HT1080 (cell line): ENCODE data around the gene GATA3. TPM values are rescaled to one million over a fixed set of nuclear protein-coding genes. Genes with fewer than 3 reads are reported as not detected.
A peak's percentile ranks its signal among the peaks of the same experiment; 100 is the strongest.

Experiments used
- DNase-seq: peaks from one replicate; pipeline ENCODE4 v3.0.0-alpha.2; 2015; ENCODE audit warnings: low read depth
- total RNA-seq: library from RNA; depleted of rRNA; stranded (reverse); fragments of >200 nt; shearing (Covaris generic); gene quantifications from 2 replicates; pipeline ENCODE4 v1.2.3, GENCODE V29; 2014

GATA3 gene
- total RNA-seq, 1 experiment from 2014 or later, result 0.68 TPM

DNA sequence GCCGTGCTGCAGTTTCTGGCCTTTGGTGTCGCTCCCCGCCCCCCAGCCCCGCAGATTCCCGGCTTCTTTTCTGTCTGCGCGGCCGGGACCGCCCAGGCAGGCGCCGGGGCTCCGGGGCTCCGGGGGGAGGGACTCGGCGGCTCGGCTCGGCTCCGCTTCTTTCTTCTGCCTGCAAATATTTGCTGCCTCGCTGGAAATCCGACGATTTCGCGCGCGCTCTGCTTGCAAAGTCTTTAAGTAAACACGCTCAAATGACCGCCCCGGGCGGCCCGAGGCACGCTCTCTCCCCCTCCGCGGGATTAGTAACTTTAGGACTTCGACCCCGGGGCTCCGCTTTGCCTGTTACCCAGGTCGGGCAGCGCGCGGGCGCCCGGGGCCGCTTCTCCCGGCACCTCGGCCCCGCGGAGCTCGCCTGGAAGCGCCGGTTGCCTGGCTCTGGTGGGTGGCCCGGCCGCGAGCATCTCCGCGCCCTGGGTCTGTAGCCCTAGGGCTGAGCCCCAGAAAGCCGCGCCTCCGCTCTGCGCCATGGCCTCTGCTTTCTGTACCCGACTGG, 3.9 kb upstream of the GATA3 start:
- DNase-seq, result no peak

GRCh38 chr10:8051109-8051821, 3.2 kb upstream of the GATA3 start:
- DNase-seq, result no peak

DNA sequence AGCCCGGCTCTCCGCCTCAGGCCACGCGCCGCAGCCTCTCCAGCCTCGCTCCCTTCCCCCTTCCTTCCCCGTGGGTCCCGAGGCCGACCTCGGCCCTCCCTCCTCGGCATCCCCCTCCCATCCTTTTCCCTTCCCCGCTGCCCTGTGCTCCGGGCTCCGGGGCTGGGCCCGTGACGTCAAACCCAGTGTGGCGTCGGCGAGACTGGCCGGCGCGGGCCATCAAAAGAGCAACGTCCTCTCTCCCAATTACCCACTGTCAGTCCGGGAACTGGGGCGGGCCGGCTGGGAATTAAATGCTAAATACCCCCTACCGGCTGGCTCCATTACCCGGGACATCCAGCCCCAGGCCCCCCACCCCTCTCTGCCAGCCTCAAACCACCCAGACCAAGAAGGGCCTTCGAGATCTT, 2.6 kb upstream of the GATA3 start:
- DNase-seq, result no peak

- no peak for DNase-seq
Observed at GRCh38 chr10:8052341-8052955, 2.0 kb upstream of the GATA3 start.

DNA sequence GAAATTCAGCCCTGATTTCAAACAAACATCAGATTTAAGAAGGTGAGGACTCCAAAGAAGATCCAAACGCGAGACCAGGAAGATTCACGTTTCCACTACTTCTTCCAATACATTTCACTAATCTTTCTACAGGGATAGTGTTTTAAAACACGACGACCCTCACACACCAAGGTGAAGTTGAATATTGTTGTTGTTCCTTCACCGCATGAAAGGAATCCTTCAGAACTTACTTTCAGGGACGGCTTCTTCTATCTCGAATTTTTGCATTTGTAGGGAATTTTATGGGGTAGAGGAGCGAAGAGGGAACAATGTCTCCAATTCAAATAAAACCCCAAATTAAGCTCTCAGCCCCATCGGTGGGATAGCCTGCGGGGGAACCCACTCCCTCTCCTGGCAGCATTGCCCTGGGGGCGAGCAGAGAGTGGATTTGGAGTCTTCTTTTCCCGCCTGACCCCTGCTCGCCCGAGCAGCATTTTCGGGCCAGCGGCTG, 1.5 kb upstream of the GATA3 start:
- no peak for DNase-seq

DNA sequence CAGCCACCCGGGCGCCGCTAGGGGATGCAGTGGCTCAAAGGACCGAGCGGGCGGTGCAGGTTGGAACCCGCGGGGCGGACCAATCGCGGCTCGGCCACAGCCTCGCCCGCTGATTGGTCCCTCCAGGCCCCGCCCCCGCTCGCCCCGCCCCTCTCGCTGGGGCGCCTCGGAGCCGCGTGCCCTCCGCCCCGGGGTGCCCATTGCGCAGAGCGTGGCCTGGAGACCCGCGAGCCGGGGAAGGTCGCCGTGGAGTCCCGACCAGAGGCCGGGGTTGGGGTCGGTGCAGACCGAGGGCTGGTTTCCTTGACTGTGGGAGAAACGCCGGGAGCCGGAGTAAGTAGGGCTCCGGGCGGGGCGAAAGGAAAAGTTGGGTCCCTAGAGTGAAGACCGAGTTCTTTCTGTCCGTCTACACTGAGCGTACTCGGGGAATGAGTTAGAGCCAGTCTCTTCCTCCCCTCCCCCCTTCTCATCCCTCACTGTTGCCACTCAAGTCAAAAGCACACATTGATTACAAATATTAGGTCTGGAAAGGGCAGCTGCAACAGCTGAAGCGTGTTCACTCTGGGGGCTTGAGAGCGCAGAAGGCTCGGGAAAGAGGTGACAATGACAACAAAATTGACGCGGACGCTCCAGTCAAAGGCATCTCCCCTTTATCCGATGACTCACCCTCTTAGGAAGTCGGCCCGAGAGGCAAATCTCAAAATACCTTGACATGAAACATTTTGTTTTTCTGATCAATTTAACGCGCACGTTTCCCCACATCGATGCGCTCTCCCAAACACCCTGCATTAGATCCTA, 843 bp upstream of the GATA3 start:
- peak; percentile 76 for DNase-seq

DNA sequence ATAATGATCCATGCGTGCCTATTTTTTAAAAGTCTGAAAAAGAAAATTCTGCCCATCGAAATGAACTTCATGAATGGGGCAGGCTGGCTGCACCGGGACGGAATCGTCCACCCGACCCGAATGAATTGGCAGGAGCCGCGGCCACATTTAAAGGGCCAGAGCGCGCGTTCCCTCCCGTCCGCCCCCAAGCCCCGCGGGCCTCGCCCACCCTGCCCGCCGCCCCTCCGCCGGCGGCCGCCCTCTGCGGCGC, 319 bp upstream of the GATA3 start:
- DNase-seq, result no peak

DNA sequence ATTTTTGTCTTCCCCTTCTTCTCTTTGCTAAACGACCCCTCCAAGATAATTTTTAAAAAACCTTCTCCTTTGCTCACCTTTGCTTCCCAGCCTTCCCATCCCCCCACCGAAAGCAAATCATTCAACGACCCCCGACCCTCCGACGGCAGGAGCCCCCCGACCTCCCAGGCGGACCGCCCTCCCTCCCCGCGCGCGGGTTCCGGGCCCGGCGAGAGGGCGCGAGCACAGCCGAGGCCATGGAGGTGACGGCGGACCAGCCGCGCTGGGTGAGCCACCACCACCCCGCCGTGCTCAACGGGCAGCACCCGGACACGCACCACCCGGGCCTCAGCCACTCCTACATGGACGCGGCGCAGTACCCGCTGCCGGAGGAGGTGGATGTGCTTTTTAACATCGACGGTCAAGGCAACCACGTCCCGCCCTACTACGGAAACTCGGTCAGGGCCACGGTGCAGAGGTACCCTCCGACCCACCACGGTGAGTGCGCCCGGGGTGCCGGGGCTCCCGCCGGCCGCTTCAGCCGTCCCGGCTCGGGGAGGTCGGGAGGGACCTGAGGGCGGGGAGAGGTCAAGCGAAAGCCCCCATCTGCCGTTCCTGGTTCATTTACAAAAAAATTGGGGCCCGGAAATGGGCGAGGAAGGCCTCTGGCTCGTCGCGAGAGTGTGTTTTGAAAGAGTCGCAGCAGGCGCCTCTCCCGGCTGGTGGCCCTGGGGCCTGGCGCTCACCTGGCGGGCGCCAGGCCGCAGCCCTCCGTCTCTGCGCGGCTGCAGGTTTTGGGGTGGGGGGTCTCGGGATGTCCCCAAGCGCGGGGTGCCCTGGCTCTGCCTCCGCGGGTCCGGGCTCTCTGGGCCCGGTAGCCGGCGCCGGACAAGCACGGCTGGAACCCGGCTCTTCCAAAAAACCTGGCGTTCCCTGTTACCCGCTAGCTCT, 1.2 kb downstream of the GATA3 start:
- DNase-seq, result no peak

DNA sequence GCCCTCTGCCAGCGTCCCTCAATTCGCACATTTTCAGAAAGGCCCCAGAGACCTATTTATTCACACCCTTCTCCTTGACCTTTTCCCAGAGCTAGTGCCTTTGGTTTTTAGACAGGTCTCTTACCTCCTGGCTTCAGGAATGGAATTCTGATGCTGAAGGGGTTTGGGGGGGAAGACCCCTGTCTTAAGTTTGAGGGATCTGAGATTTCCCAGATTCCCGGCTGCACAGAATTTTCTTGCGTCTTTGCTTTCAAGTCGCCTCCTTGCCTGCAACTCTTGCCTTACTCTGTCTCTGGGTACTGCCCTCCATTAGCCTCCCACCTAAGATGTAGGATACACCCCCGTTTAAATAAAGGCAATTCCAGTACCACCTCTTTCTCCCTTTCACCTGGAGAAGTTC, 1.9 kb downstream of the GATA3 start:
- DNase-seq, result no peak

- no peak for DNase-seq
Observed at GRCh38 chr10:8056871-8057331, 2.4 kb downstream of the GATA3 start.

- DNase-seq, result no peak
Observed at GRCh38 chr10:8057636-8058273, 3.3 kb downstream of the GATA3 start.

DNA sequence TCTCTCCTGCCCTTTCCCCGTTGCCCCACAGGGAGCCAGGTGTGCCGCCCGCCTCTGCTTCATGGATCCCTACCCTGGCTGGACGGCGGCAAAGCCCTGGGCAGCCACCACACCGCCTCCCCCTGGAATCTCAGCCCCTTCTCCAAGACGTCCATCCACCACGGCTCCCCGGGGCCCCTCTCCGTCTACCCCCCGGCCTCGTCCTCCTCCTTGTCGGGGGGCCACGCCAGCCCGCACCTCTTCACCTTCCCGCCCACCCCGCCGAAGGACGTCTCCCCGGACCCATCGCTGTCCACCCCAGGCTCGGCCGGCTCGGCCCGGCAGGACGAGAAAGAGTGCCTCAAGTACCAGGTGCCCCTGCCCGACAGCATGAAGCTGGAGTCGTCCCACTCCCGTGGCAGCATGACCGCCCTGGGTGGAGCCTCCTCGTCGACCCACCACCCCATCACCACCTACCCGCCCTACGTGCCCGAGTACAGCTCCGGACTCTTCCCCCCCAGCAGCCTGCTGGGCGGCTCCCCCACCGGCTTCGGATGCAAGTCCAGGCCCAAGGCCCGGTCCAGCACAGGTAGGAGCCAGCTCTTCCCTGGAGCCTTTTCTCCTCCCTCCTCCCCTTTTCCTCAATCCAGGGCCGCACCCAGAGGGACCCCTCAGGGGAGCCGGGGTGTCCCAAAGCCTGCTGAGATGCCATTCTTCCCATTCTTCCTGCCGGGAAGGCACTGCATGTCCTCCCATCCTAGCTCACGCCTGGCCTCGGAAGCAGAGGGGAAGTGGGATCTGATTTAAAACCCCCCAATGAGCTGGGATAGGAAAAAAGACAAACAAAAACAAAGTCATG, 4.0 kb downstream of the GATA3 start:
- DNase-seq, result no peak

DNA sequence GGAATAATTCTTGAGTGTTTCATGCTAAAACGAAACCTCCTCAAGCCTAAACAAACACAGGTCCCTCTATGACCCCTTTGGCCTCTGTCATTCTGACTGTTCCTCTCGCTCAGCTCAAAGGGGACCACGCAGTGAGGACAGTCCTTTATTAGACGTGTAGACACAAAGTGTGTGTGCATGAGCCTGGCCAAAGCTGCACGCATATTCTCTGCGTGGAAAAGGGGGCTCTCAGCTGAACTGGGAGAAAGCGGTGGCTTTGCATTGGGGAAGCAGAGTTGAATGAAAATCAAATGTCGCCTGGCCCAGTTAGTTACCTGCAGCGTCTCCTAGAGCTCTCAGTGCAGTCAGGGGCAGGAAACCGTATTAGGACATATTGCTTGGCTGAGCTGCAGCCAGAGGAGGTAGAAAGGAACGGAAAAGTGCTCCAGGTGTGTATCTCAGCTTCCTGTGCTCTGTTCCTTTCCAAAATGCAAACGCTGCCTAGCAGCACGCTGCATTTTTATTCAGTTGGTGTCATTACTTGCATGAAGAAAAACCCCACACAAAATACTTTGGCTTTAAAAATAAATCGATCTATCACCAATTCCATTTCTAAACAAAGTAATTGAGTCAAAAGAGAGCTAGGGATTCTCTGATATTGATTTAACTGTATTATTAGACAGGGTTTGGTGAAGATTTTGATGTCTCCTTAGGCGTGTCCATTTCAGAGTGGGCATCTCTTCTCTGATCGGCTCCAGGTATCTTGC, 4.9 kb downstream of the GATA3 start:
- no peak for DNase-seq

DNA sequence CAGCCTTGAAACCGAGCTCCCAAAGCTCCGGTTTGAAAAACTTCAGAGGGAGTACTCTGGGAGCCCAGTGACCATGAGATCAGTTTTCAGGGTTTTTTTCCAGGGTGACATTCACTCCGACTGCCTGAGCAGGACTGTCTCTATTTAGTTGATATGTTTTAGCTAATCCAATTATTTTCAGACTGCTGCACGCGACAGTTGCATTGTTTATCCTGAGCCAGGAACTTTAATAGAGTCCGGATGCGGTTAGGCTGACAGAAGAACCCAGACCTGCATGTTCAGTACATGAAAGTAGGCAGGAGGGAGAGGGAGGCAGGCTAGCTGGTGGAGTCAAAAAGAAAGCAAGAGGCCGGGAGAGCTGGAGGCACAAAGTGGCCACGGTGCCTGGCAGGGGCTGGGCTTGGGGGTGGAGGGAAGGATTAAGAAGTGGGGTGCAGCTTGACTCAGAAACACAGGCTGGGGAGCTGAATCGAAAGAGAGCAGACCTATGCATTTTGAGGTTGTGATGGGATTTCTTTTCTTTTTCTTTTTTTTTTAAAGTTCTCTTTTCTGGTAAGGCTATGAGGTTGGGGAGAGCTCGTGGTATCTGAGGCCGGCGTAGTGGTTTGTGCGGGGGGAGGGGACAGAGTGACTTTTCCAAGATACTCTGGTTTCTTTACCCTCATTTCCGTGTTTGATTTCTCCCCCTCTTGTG, 5.7 kb downstream of the GATA3 start:
- DNase-seq, result no peak

DNA sequence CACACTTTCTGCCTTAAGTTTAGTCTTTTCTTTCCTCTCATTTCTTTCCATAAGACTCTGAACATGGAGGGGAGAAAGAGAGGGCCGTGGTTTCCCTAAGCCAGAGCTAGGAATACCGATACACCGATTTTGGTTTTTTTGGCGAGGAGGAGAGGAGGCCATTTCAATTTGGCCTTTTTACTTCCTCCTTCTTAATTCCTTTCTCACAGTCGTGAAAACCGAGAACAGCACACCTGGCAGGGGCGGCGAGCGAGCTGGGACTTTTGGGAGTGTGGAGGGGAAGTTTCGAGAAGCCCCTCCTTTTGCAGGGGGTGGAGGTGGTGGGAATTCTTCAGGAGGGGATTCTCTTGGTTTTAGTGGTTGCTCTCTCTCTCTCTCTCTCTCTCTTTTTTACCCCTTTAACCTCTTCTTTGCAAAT, 6.2 kb downstream of the GATA3 start:
- DNase-seq, result no peak

DNA sequence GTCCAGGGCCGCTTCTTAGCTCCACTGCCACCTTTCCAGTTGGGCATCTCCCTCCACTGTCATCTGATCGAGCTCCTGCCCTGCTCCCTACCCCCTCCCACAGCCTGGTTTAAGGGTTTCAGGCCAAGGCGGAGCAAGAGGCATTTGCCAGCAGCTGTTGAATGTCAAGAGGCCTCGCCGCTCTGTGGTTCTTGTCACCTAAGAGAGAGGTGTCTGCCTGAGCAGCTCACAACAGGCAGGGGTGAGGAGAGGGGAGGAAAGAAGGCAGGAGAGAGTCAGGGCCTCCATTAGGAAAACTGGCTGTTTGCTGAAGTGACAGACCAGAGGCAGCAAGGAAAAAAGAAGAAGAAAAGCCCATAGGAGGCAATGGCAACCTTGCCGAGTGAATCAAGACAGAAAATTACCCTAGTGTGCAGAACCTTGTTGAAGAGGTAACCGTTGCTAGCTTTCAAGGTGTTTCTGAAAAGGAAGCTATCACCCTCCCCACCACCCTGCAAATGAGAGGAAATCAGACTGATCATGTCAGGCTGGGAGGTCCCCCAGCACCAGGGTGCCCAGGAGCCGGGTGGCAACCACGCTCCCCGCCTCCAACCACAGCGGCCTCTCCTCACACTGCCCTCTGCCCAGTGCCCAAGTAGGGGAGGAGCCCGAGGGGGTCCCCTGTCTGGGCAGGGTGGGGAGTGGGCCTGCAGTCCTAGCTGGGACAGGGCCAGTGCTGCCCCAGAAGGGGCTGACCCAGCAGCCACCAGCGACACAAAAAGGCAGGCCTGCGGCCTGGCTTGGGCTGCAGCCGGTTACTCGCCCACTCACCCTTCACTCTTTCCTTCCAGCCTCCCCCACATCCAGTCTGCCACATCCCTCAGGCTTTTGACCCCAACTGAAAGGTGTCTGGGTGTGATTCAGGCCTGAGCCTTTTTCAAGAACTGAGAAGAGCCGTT, 7.1 kb downstream of the GATA3 start:
- DNase-seq, result no peak
